HCT116 (cell line): ENCODE data around the gene FBXL13. TPM values are rescaled to one million over a fixed set of nuclear protein-coding genes. Genes with fewer than 3 reads are reported as not detected.

Experiments
- ATAC-seq: fragments of 200-7000 bp; cut with Tn5 transposase; 2 replicates; pipeline ENCODE4 v1.9.1; 2020; ENCODE audit warnings: mild to moderate bottlenecking, moderate library complexity
- BruUV-seq: library from RNA; stranded (reverse); fragments of 400-500 nt; replicated peaks from 2 replicates; lab custom pipeline; 2021; lab: Mats Ljungman, UMichigan
- CTCF ChIA-PET: fragments of 300-600 bp; sonication (Branson Sonifier 250); formaldehyde crosslinking; loops from one replicate; lab custom pipeline; 2021; ENCODE audit warnings: antibody characterized with exemption; lab: Charles Lee
- POLR2A ChIA-PET: fragments of 300-600, 350-600 bp; sonication (Branson Sonifier 250); formaldehyde crosslinking; loops from one replicate; lab custom pipeline; 2021; ENCODE audit warnings: antibody characterized with exemption; lab: Charles Lee
- RAD21 ChIA-PET, 2 experiments: fragments of 300-600 bp; sonication (Branson Sonifier 250); formaldehyde crosslinking; loops; one replicate each; lab custom pipeline; 2023; ENCODE audit warnings: low total read pairs in 2 of 2; ENCODE audit not compliant: uncharacterized antibody in 2 of 2, unreplicated experiment in 2 of 2, low non-redundant PET in 1 of 2; lab: Charles Lee
- DNase-seq: peaks from one replicate; pipeline ENCODE4 v3.0.0-alpha.2; 2010; ENCODE audit warnings: low read depth, low spot score
- H2AFZ ChIP-seq: fragments of 200-600 bp; shearing (Covaris generic), sonication (generic); 2 replicates; pipeline ENCODE4 v1.6.1; 2017; ENCODE audit warnings: low read depth, mixed run types, mixed read lengths, antibody characterized with exemption, low read length; ENCODE audit not compliant: poor library complexity, severe bottlenecking
- H3K27ac ChIP-seq: 2 replicates; pipeline ENCODE4 v1.5.1; 2012; ENCODE audit warnings: low read depth, low read length
- H3K27me3 ChIP-seq: fragments of 200-600 bp; sonication (generic); 2 replicates; pipeline ENCODE4 v1.6.1; 2016; ENCODE audit warnings: mixed run types, low read length, mixed read lengths; ENCODE audit not compliant: insufficient read depth
- H3K36me3 ChIP-seq, 2 experiments: fragments of 200-500 bp in 1 of 2; fragments of 200-600 bp in 1 of 2; sonication (Bioruptor generic) in 1 of 2; sonication (generic) in 1 of 2; 2 replicates each; pipeline versions ENCODE4 v1.5.1 to v1.6.1; 2014 to 2016; ENCODE audit warnings: low read length in 2 of 2, inconsistent platforms in 1 of 2, mixed read lengths in 1 of 2, mixed run types in 1 of 2; ENCODE audit not compliant: insufficient read depth in 2 of 2, control insufficient read depth in 1 of 2
- H3K4me1 ChIP-seq, 2 experiments: fragments of 200-600 bp in 1 of 2; sonication (generic) in 1 of 2; 2 replicates each; pipeline versions ENCODE4 v1.5.1 to v1.6.1; 2012 to 2017; ENCODE audit warnings: low read length in 2 of 2, inconsistent platforms in 1 of 2, mild to moderate bottlenecking in 1 of 2, mixed read lengths in 1 of 2, mixed run types in 1 of 2, moderate library complexity in 1 of 2; ENCODE audit not compliant: insufficient read depth in 2 of 2, control insufficient read depth in 1 of 2
- H3K4me2 ChIP-seq: fragments of 200-600 bp; sonication (generic); 2 replicates; pipeline ENCODE4 v1.6.1; 2017; ENCODE audit warnings: mixed run types, low read length, mixed read lengths
- H3K4me3 ChIP-seq, 2 experiments: fragments of 200-600 bp in 1 of 2; sonication (generic) in 1 of 2; replicated peaks in 1 of 2; 2 replicates each; pipeline ENCODE4 v1.5.1; 2011 to 2016; ENCODE audit warnings: low read length in 2 of 2, control low read depth in 1 of 2, low read depth in 1 of 2, mild to moderate bottlenecking in 1 of 2, mixed read lengths in 1 of 2, mixed run types in 1 of 2
- H3K79me2 ChIP-seq: fragments of 200-600 bp; sonication (generic); 2 replicates; pipeline ENCODE4 v1.6.1; 2017; ENCODE audit warnings: mild to moderate bottlenecking, mixed run types, low read length, moderate library complexity, mixed read lengths; ENCODE audit not compliant: insufficient read depth
- H3K9ac ChIP-seq: fragments of 200-600 bp; sonication (generic); 2 replicates; pipeline ENCODE4 v1.6.1; 2016; ENCODE audit warnings: low read length, mixed read lengths
- H3K9me2 ChIP-seq: fragments of 200-600 bp; sonication (generic), shearing (Covaris generic); 2 replicates; pipeline ENCODE4 v1.6.1; 2017; ENCODE audit warnings: mixed run types, mild to moderate bottlenecking, moderate library complexity; ENCODE audit not compliant: insufficient read depth
- H3K9me3 ChIP-seq, 2 experiments: fragments of 200-500 bp in 1 of 2; fragments of 200-600 bp in 1 of 2; sonication (Bioruptor generic) in 1 of 2; sonication (generic) in 1 of 2; 2 replicates each; pipeline ENCODE4 v1.6.1; 2014 to 2017; ENCODE audit warnings: low read length in 2 of 2, mixed read lengths in 2 of 2, inconsistent platforms in 1 of 2, low read depth in 1 of 2, mild to moderate bottlenecking in 1 of 2, mixed run types in 1 of 2, moderate library complexity in 1 of 2; ENCODE audit not compliant: control insufficient read depth in 1 of 2, insufficient read depth in 1 of 2
- H4K20me1 ChIP-seq: fragments of 200-600 bp; sonication (generic), shearing (Covaris generic); 2 replicates; pipeline ENCODE4 v1.6.1; 2017; ENCODE audit warnings: mixed run types, mild to moderate bottlenecking, moderate library complexity; ENCODE audit not compliant: insufficient read depth
- CBX3 ChIP-seq: IDR thresholded peaks from 2 replicates; pipeline ENCODE4 v1.6.1; 2012; ENCODE audit warnings: low read depth
- CEBPB ChIP-seq: IDR thresholded peaks from 2 replicates; pipeline ENCODE4 v1.6.1; 2012; ENCODE audit warnings: low read depth
- EGR1 ChIP-seq: IDR thresholded peaks from 2 replicates; pipeline ENCODE4 v1.6.1; 2012; ENCODE audit warnings: low read depth
- ELF1 ChIP-seq: IDR thresholded peaks from 2 replicates; pipeline ENCODE4 v1.6.1; 2012; ENCODE audit warnings: low read depth, borderline replicate concordance
- EZH2 ChIP-seq: fragments of 200-600 bp; sonication (generic); IDR thresholded peaks from 2 replicates; pipeline ENCODE4 v1.6.1; 2017; ENCODE audit warnings: antibody characterized with exemption, mixed run types
- POLR2AphosphoS5 ChIP-seq: IDR thresholded peaks from 2 replicates; pipeline ENCODE4 v1.6.1; 2011; ENCODE audit warnings: mild to moderate bottlenecking, low read depth, low read length, moderate library complexity
- SIN3A ChIP-seq: IDR thresholded peaks from 2 replicates; pipeline ENCODE4 v1.6.1; 2012; ENCODE audit warnings: low read depth
- SRF ChIP-seq: IDR thresholded peaks from 2 replicates; pipeline ENCODE4 v1.6.1; 2012; ENCODE audit warnings: low read depth
- YY1 ChIP-seq: IDR thresholded peaks from 2 replicates; pipeline ENCODE4 v1.6.1; 2011; ENCODE audit warnings: low read length, low read depth, moderate library complexity, mild to moderate bottlenecking; ENCODE audit not compliant: insufficient replicate concordance; ENCODE audit errors: extremely low read depth
- ZFX ChIP-seq: fragments of 450-650 bp; IDR thresholded peaks from 2 replicates; pipeline ENCODE4 v1.6.1; 2017
- ZNF274 ChIP-seq: fragments of 200-500 bp; sonication (Bioruptor generic); IDR thresholded peaks from 2 replicates; pipeline ENCODE4 v1.6.1; 2014; ENCODE audit warnings: mild to moderate bottlenecking, low read depth, low read length, inconsistent platforms
- intact Hi-C: fragments of 100-400 bp; cut with micrococcal nuclease; formaldehyde crosslinking; loops from 2 replicates; pipeline ENCODE4 v1.10.0; 2022
- total RNA-seq: library from RNA; stranded (reverse); gene quantifications from one replicate; pipeline ENCODE4 v1.2.1, GENCODE V29; 2021; ENCODE audit not compliant: unreplicated experiment
- TF ChIP-seq, protein P1 (sequence below): IDR thresholded peaks from 2 replicates; pipeline ENCODE4 v1.6.1; 2011; ENCODE audit warnings: mild to moderate bottlenecking, low read length, moderate library complexity; ENCODE audit not compliant: insufficient replicate concordance; ENCODE audit errors: extremely low read depth
- TF ChIP-seq, protein P2 (sequence below): IDR thresholded peaks from 2 replicates; pipeline ENCODE4 v1.6.1; 2012; ENCODE audit warnings: low read depth

Gene FBXL13
- total RNA-seq, 1 experiment from 2014 or later, result 1.0 TPM

DNA sequence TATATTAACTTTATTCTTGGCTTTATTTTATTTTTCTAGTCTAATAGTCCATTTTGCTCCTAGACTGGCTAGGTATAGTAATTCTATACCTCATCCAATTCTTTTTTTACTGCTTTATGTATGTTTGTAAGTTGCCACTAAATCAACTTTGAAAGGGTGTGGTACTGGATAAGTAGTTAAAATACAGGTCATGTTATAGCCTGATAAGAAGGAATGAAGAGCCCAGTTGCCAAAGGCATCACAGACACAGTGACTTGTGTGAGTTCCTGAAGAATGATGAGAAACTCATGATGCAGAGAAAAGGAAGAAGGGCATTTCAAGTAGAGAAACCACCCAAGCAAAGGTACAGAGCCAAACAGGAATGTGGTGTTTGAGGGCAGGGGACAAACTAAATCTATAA lies 47.0 kb upstream of the FBXL13 start:
- H3K27ac ChIP-seq, result no peak overlapping the region
- no TSS peak for BruUV-seq
- H3K4me3 ChIP-seq, result no peak overlapping the region
- no peak overlapping the region for H3K4me2 ChIP-seq
- H3K36me3 ChIP-seq, result peaks cover 0 to 7% of the 10 kb centered on the region in 2 experiments; a peak in 1 of 4 replicates
- ATAC-seq (no peak), DNase-seq (no peak)
- POLR2A ChIA-PET, result no interaction called here
- H3K4me1 ChIP-seq, result no peaks in the 10 kb centered on the region
- no peak overlapping the region for H2AFZ ChIP-seq
- H4K20me1 ChIP-seq, result no peaks in the 10 kb centered on the region
- H3K9ac ChIP-seq, result no peak overlapping the region
- CTCF ChIA-PET, result no interaction called here
- no peaks in the 10 kb centered on the region for H3K9me3 ChIP-seq
- TF ChIP-seq EGR1 (no peak), SIN3A (no peak), ELF1 (no peak), POLR2AphosphoS5 (no peak), YY1 (no peak), CBX3 (no peak), SRF (no peak), CEBPB (no peak), ZFX (no peak), EZH2 (no peak), ZNF274 (no peak)
- TF ChIP-seq, protein P1, sequence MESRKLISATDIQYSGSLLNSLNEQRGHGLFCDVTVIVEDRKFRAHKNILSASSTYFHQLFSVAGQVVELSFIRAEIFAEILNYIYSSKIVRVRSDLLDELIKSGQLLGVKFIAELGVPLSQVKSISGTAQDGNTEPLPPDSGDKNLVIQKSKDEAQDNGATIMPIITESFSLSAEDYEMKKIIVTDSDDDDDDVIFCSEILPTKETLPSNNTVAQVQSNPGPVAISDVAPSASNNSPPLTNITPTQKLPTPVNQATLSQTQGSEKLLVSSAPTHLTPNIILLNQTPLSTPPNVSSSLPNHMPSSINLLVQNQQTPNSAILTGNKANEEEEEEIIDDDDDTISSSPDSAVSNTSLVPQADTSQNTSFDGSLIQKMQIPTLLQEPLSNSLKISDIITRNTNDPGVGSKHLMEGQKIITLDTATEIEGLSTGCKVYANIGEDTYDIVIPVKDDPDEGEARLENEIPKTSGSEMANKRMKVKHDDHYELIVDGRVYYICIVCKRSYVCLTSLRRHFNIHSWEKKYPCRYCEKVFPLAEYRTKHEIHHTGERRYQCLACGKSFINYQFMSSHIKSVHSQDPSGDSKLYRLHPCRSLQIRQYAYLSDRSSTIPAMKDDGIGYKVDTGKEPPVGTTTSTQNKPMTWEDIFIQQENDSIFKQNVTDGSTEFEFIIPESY, result no peak
- TF ChIP-seq, protein P2, sequence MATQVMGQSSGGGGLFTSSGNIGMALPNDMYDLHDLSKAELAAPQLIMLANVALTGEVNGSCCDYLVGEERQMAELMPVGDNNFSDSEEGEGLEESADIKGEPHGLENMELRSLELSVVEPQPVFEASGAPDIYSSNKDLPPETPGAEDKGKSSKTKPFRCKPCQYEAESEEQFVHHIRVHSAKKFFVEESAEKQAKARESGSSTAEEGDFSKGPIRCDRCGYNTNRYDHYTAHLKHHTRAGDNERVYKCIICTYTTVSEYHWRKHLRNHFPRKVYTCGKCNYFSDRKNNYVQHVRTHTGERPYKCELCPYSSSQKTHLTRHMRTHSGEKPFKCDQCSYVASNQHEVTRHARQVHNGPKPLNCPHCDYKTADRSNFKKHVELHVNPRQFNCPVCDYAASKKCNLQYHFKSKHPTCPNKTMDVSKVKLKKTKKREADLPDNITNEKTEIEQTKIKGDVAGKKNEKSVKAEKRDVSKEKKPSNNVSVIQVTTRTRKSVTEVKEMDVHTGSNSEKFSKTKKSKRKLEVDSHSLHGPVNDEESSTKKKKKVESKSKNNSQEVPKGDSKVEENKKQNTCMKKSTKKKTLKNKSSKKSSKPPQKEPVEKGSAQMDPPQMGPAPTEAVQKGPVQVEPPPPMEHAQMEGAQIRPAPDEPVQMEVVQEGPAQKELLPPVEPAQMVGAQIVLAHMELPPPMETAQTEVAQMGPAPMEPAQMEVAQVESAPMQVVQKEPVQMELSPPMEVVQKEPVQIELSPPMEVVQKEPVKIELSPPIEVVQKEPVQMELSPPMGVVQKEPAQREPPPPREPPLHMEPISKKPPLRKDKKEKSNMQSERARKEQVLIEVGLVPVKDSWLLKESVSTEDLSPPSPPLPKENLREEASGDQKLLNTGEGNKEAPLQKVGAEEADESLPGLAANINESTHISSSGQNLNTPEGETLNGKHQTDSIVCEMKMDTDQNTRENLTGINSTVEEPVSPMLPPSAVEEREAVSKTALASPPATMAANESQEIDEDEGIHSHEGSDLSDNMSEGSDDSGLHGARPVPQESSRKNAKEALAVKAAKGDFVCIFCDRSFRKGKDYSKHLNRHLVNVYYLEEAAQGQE, result no peak
- H3K9me2 ChIP-seq, result no peaks in the 10 kb centered on the region
- no peaks in the 10 kb centered on the region for H3K79me2 ChIP-seq
- RAD21 ChIA-PET, result no interaction called here
- intact Hi-C loops, result no loop called here
- H3K27me3 ChIP-seq, result no peaks in the 10 kb centered on the region
